Measurements from ENCODE around the gene TSFM. TPM values are rescaled to one million over a fixed set of nuclear protein-coding genes. Genes with fewer than 3 reads are reported as not detected.

TSFM gene
- total and polyA plus RNA-seq, 9 of the 15 experiments (the other 6 are each of a cell fraction or from before 2014, with no cell fraction given): 44.6 to 198 (median 60.2) TPM

DNA sequence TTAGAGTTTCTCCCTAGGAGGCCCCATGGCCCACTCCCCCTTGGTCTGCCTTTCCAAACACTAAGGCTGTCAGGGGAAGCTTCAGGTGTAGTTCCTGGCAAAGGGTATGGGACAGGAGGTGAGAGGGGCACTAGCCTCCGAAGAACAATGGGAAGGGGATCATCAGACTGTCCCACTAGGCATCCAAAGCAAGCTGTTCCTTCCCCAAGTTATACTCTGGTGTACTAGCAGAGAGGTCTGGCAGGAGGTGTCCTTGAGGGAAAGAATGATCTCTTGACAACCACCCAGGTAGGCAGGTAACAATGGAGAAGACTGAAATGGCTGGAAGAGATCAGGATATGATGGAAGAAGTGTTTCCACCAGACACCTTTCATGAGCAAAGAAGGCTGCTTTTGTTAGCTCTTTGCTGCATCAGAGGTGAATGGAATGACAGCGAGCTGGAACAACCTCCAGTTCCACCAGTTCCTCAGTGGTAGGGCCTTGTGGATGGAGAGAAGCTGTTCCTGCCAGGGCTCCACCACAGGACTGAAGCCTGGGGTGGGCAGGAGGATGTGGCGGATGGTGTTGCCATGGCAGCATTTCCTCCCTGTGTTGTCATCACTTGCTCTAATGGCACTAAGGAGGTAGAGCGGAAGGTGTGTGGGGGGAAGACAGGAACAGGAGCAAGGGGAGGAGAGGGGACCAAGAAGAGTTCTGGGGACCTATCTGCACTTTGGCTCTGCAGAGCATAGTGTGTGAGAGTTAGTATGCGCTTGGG is 41.8 kb upstream of the TSFM start:
- FAIRE-seq (no peak), ATAC-seq (no peak), DNase-seq (ENCODE audit: extremely low read depth in 1 of 4, low spot score in 3 of 4) (no peak)
- H4K20me1 ChIP-seq (replicated peaks; ENCODE audit: control insufficient read depth, insufficient read depth, low read length): no peaks in the 10 kb centered on the region
- CTCF ChIA-PET (ENCODE audit: low intra/inter-chr PET ratio): no interaction called here
- no peak overlapping the region for H3K4me3 ChIP-seq
- no peak overlapping the region for H2AFZ ChIP-seq (ENCODE audit: low read depth, low read length)
- H3K4me2 ChIP-seq (ENCODE audit: insufficient read depth, low read length): no peak overlapping the region
- H3K9me1 ChIP-seq (ENCODE audit: control insufficient read depth, insufficient read depth, low read length): no peaks in the 10 kb centered on the region
- no TSS peak for BruUV-seq (replicated peaks)
- WGBS (ENCODE audit: insufficient coverage, low coverage, missing lambda C conversion rate): 31% methylated on average over 5 of the region's 5 CpGs
- in situ Hi-C loops (cut with MboI): loop anchor here (10.0 kb wide), 1 partner anchor 426 kb away; no protein-coding TSS in a partner anchor
- H3K27me3 ChIP-seq (ENCODE audit: control insufficient read depth in 2 of 2, insufficient read depth in 2 of 2, low read length in 2 of 2): peaks cover 0 to 26% of the 10 kb centered on the region in 2 experiments; a peak in 2 of 5 replicates
- no peaks in the 10 kb centered on the region for H3K9me3 ChIP-seq (replicated peaks; ENCODE audit: control insufficient read depth, insufficient read depth, low read depth, low read length)
- POLR2A ChIA-PET: interaction anchor here (0.5 to 1.3 kb wide), 11 partner anchors 11 to 1329 kb away, joined by 3 to 4 read pairs (median 3); partner anchors contain the start of genes CDK4, DDIT3 and OS9
- intact Hi-C loops (cut with micrococcal nuclease): no loop called here
- H3K36me3 ChIP-seq (ENCODE audit: control insufficient read depth, insufficient read depth, low read length): 0 out of 3 replicates have a peak, but pooled peaks cover under 1% of the 10 kb centered on the region
- peaks cover 6 to 40% of the 10 kb centered on the region in 2 experiments; a peak in 4 of 5 replicates for H3K4me1 ChIP-seq (replicated peaks in 1 of 2; ENCODE audit: control insufficient read depth in 2 of 2, insufficient read depth in 2 of 2, low read length in 2 of 2)
- H3K27ac ChIP-seq (ENCODE audit: extremely low read depth, low read depth, low read length): no peak overlapping the region
- H3K79me2 ChIP-seq (ENCODE audit: control insufficient read depth, insufficient read depth, low read length): peaks cover 7% of the 10 kb centered on the region; the same call in 1 of the 3 replicates
- H3K9ac ChIP-seq (ENCODE audit: insufficient read depth in 1 of 2, low read depth in 2 of 2, low read length in 2 of 2): no peak overlapping the region
- TF ChIP-seq NCOA2 (IDR thresholded peaks at IDR 0.05; ENCODE audit: partially characterized antibody in 2 of 2) (no peak), SRSF1 (IDR thresholded peaks at IDR 0.05; ENCODE audit: low read depth, low read length) (no peak), RFX1 (IDR thresholded peaks at IDR 0.05) (peak; percentile 76), ZNF121 (CRISPR knock-in tag; conservative IDR thresholded peaks at IDR 0.05) (no peak), SPI1 (IDR thresholded peaks at IDR 0.05; ENCODE audit: borderline replicate concordance, low read depth, low read length) (0 out of 2 replicates have a peak, but pooled peaks have one; percentile 2), KDM1A (IDR thresholded peaks at IDR 0.05) (0 out of 4 replicates have a peak, but pooled peaks of 1 of the 2 experiments have one; percentile 12), CTBP1 (IDR thresholded peaks at IDR 0.05; ENCODE audit: borderline replicate concordance) (peak; percentile 45; the same call in 1 of the 2 replicates)
- TF ChIP-seq, protein P1, sequence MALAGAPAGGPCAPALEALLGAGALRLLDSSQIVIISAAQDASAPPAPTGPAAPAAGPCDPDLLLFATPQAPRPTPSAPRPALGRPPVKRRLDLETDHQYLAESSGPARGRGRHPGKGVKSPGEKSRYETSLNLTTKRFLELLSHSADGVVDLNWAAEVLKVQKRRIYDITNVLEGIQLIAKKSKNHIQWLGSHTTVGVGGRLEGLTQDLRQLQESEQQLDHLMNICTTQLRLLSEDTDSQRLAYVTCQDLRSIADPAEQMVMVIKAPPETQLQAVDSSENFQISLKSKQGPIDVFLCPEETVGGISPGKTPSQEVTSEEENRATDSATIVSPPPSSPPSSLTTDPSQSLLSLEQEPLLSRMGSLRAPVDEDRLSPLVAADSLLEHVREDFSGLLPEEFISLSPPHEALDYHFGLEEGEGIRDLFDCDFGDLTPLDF (CRISPR knock-in tag; IDR thresholded peaks at IDR 0.05): no peak
- TF ChIP-seq, protein P2, sequence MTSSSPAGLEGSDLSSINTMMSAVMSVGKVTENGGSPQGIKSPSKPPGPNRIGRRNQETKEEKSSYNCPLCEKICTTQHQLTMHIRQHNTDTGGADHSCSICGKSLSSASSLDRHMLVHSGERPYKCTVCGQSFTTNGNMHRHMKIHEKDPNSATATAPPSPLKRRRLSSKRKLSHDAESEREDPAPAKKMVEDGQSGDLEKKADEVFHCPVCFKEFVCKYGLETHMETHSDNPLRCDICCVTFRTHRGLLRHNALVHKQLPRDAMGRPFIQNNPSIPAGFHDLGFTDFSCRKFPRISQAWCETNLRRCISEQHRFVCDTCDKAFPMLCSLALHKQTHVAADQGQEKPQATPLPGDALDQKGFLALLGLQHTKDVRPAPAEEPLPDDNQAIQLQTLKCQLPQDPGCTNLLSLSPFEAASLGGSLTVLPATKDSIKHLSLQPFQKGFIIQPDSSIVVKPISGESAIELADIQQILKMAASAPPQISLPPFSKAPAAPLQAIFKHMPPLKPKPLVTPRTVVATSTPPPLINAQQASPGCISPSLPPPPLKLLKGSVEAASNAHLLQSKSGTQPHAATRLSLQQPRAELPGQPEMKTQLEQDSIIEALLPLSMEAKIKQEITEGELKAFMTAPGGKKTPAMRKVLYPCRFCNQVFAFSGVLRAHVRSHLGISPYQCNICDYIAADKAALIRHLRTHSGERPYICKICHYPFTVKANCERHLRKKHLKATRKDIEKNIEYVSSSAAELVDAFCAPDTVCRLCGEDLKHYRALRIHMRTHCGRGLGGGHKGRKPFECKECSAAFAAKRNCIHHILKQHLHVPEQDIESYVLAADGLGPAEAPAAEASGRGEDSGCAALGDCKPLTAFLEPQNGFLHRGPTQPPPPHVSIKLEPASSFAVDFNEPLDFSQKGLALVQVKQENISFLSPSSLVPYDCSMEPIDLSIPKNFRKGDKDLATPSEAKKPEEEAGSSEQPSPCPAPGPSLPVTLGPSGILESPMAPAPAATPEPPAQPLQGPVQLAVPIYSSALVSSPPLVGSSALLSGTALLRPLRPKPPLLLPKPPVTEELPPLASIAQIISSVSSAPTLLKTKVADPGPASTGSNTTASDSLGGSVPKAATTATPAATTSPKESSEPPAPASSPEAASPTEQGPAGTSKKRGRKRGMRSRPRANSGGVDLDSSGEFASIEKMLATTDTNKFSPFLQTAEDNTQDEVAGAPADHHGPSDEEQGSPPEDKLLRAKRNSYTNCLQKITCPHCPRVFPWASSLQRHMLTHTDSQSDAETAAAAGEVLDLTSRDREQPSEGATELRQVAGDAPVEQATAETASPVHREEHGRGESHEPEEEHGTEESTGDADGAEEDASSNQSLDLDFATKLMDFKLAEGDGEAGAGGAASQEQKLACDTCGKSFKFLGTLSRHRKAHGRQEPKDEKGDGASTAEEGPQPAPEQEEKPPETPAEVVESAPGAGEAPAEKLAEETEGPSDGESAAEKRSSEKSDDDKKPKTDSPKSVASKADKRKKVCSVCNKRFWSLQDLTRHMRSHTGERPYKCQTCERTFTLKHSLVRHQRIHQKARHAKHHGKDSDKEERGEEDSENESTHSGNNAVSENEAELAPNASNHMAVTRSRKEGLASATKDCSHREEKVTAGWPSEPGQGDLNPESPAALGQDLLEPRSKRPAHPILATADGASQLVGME (CRISPR knock-in tag; IDR thresholded peaks at IDR 0.05): 0 out of 2 replicates have a peak, but pooled peaks have one; percentile 39

Measured in K562 (cell line).